HepG2 (cell line): ENCODE data around the gene NOG. TPM values are rescaled to one million over a fixed set of nuclear protein-coding genes. Genes with fewer than 3 reads are reported as not detected.
A peak's percentile ranks its signal among the peaks of the same experiment; 100 is the strongest.

ENCODE experiments used
- ATAC-seq: fragments of 200-7000 bp; cut with Tn5 transposase; 3 replicates; pipeline ENCODE4 v1.9.1; 2020; ENCODE audit warnings: mild to moderate bottlenecking, moderate library complexity
- BruUV-seq: library from RNA; stranded (reverse); fragments of 400-500 nt; replicated peaks from 2 replicates; lab custom pipeline; 2021; lab: Mats Ljungman, UMichigan
- CTCF ChIA-PET: fragments of 300-600 bp; formaldehyde crosslinking; extraction: SDS; loops from one replicate; lab custom pipeline; 2021; ENCODE audit warnings: low total read pairs, inconsistent platforms, low intra/inter-chr PET ratio; lab: Yijun Ruan, JAX
- POLR2A ChIA-PET: fragments of 350-600 bp; sonication (Branson Sonifier 250); formaldehyde crosslinking; loops from one replicate; lab custom pipeline; 2020; ENCODE audit warnings: antibody characterized with exemption, inconsistent platforms; lab: Yijun Ruan, JAX
- DNase-seq: peaks from one replicate; pipeline ENCODE4 v3.0.0-alpha.2; 2015; ENCODE audit warnings: low spot score
- FAIRE-seq: peaks from 3 replicates; lab custom pipeline; 2011; peaks lifted over from hg19 to GRCh38; lab: Jason Lieb, UNC
- H2AFZ ChIP-seq: one replicate; pipeline ENCODE4 v1.6.1; 2011; ENCODE audit warnings: low read length, inconsistent platforms
- H3K27ac ChIP-seq: fragments of 300-600 bp; 3 replicates; pipeline ENCODE4 v1.8.0; 2011; ENCODE audit warnings: mixed run types, mild to moderate bottlenecking, mixed read lengths, low read length, inconsistent platforms; ENCODE audit not compliant: insufficient read depth; ENCODE audit errors: extremely low read length
- H3K27me3 ChIP-seq, 2 experiments: fragments of 200-600 bp in 1 of 2; 2 replicates in 1 of 2; 3 replicates in 1 of 2; pipeline versions ENCODE4 v1.6.0 to v1.8.0; 2011; ENCODE audit warnings: low read length in 2 of 2, mild to moderate bottlenecking in 2 of 2, moderate library complexity in 2 of 2, inconsistent platforms in 1 of 2; ENCODE audit not compliant: insufficient read depth in 2 of 2, control insufficient read depth in 1 of 2
- H3K36me3 ChIP-seq, 2 experiments: fragments of 200-600 bp in 1 of 2; replicated peaks in 1 of 2; 2 replicates in 1 of 2; 3 replicates in 1 of 2; pipeline versions ENCODE4 v1.5.1 to v1.8.0; 2011; ENCODE audit warnings: low read length in 2 of 2, inconsistent platforms in 1 of 2; ENCODE audit not compliant: insufficient read depth in 2 of 2, control insufficient read depth in 1 of 2
- H3K4me1 ChIP-seq: 2 replicates; pipeline ENCODE4 v1.5.1; 2012; ENCODE audit warnings: low read length, inconsistent platforms; ENCODE audit not compliant: insufficient read depth
- H3K4me2 ChIP-seq: 2 replicates; pipeline ENCODE4 v1.6.0; 2011; ENCODE audit warnings: low read depth, low read length, inconsistent platforms
- H3K4me3 ChIP-seq, 3 experiments: fragments of 200-600 bp in 1 of 3; sonication (generic), shearing (Covaris generic) in 1 of 3; replicated peaks in 1 of 3; 2 replicates each; pipeline ENCODE4 v1.5.1; 2011 to 2016; ENCODE audit warnings: low read length in 3 of 3, inconsistent platforms in 2 of 3, low read depth in 2 of 3, mild to moderate bottlenecking in 2 of 3, control low read depth in 1 of 3, mixed read lengths in 1 of 3; ENCODE audit not compliant: insufficient read depth in 1 of 3
- H3K79me2 ChIP-seq: one replicate; pipeline ENCODE4 v1.6.1; 2011; ENCODE audit warnings: low read length, inconsistent platforms; ENCODE audit not compliant: insufficient read depth
- H3K9ac ChIP-seq: 2 replicates; pipeline ENCODE4 v1.6.0; 2011; ENCODE audit warnings: mild to moderate bottlenecking, low read depth, low read length, inconsistent platforms; ENCODE audit not compliant: insufficient read depth
- H3K9me3 ChIP-seq: 2 replicates; pipeline ENCODE4 v1.5.1; 2012; ENCODE audit warnings: mild to moderate bottlenecking, low read length
- H4K20me1 ChIP-seq: 2 replicates; pipeline ENCODE4 v1.6.0; 2011; ENCODE audit warnings: inconsistent platforms, mild to moderate bottlenecking, low read length, moderate library complexity; ENCODE audit not compliant: insufficient read depth
- DMAP1 ChIP-seq: IDR thresholded peaks from 2 replicates; pipeline ENCODE4 v1.6.1; 2016
- DPF2 ChIP-seq: sonication (generic); formaldehyde crosslinking; IDR thresholded peaks from 2 replicates; pipeline ENCODE4 v1.4.0; 2020; ENCODE audit warnings: mild to moderate bottlenecking, low read depth, missing genetic modification reagents, borderline replicate concordance
- EZH2 ChIP-seq: conservative IDR thresholded peaks from 2 replicates; pipeline ENCODE4 v1.6.1; 2012; ENCODE audit warnings: mild to moderate bottlenecking, low read depth, low read length, moderate library complexity
- GTF2F1 ChIP-seq: fragments of 150-350 bp; IDR thresholded peaks from 2 replicates; pipeline ENCODE4 v1.6.1; 2014; ENCODE audit warnings: low read length
- KLF9 ChIP-seq: IDR thresholded peaks from 2 replicates; pipeline ENCODE4 v1.6.1; 2016; ENCODE audit warnings: low read depth
- LCORL ChIP-seq, 2 experiments: fragments of 450-650 bp in 1 of 2; sonication (generic) in 1 of 2; formaldehyde crosslinking in 1 of 2; IDR thresholded peaks; 2 replicates each; pipeline versions ENCODE4 v1.5.0 to v1.6.1; 2017 to 2020; ENCODE audit warnings: antibody characterized with exemption in 1 of 2, missing genetic modification reagents in 1 of 2
- NFRKB ChIP-seq: fragments of 450-650 bp; IDR thresholded peaks from 2 replicates; pipeline ENCODE4 v1.6.1; 2017
- RFXAP ChIP-seq: sonication (generic); formaldehyde crosslinking; IDR thresholded peaks from 2 replicates; pipeline ENCODE4 v1.4.0; 2020; ENCODE audit warnings: missing genetic modification reagents, borderline replicate concordance
- SSRP1 ChIP-seq: IDR thresholded peaks from 2 replicates; pipeline ENCODE4 v1.6.1; 2016; ENCODE audit warnings: control low read depth
- ZFYVE20 ChIP-seq: sonication (generic); formaldehyde crosslinking; IDR thresholded peaks from 2 replicates; pipeline ENCODE4 v1.8.0; 2023; ENCODE audit warnings: low read depth, mild to moderate bottlenecking, moderate library complexity, missing genetic modification reagents, borderline replicate concordance
- ZNF253 ChIP-seq: sonication (generic); formaldehyde crosslinking; IDR thresholded peaks from 2 replicates; pipeline ENCODE4 v1.8.0; 2022; ENCODE audit warnings: mild to moderate bottlenecking, missing genetic modification reagents, borderline replicate concordance
- WGBS: methylation state at CpG from one replicate; pipeline ENCODE4 v1.1.6; 2017; ENCODE audit warnings: low lambda C conversion rate; 5-methylcytosine and 5-hydroxymethylcytosine counted together
- in situ Hi-C: cut with HindIII; loops from 2 replicates; pipeline ENCODE4 v1.10.0; 2017; ENCODE audit warnings: low pct_unique_long_range_greater_than_20kb; ENCODE audit not compliant: extremely low pct_ligation_motif_present
- intact Hi-C: fragments of 100-400 bp; cut with micrococcal nuclease; formaldehyde crosslinking; loops from one replicate; pipeline ENCODE4 v1.10.0; 2022; ENCODE audit not compliant: unreplicated experiment
- polyA plus RNA-seq, 8 experiments: library from polyadenylated mRNA; depleted of rRNA in 3 of 8; stranded (reverse) in 7 of 8; unstranded in 1 of 8; fragments of >200 nt; fragmentation: Illumina TruSeq in 4 of 8; extraction: Trizol in 4 of 8; gene quantifications; 2 replicates each; pipeline versions ENCODE4 v1.2.1 to v1.2.3, GENCODE V29; 2011 to 2016; ENCODE audit warnings: low read depth in 4 of 8, missing spikeins in 1 of 8, mixed read lengths in 1 of 8; ENCODE audit not compliant: insufficient read depth in 1 of 8
- total RNA-seq, 5 experiments: library from RNA; depleted of rRNA; stranded (reverse); fragments of >200 nt; fragmentation: Illumina TruSeq; extraction: Trizol; gene quantifications; 2 replicates each; pipeline ENCODE4 v1.2.3, GENCODE V29; 2016; ENCODE audit warnings: low read depth in 1 of 5
- TF ChIP-seq, protein P1 (sequence below): sonication (generic); formaldehyde crosslinking; conservative IDR thresholded peaks from 2 replicates; pipeline ENCODE4 v1.4.0; 2020; ENCODE audit warnings: missing genetic modification reagents

NOG gene
- total and polyA plus RNA-seq, 2 of the 13 experiments (the other 11 are each of a cell fraction or from before 2014, with no cell fraction given) = not detected

DNA sequence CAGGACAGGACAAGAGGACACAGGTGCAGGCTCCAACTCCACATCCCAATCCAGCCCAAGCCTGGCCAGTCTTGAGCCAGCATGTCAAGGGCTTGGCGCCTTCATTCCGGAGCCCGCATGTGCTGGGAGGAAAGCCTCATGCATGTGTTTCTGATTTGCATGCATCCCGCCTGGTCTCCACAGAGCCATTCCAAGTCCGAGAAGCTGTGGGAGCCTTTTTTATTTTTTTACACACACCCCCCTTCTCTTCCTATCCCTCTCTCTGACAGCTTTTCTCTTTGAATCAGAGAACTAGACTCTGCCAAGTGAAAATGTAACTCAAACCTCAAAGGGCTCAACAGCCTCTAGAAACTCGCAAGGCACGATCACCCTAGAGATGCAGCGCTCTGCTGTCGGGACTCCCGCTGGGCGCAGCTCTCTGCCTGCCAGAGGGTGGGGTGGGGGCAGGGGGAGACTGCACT lies 45.1 kb downstream of the NOG start:
- Histone ChIP-seq H3K36me3 (no peaks in the 10 kb centered on the region), H3K27ac (no peak overlapping the region), H4K20me1 (no peaks in the 10 kb centered on the region), H3K9me3 (no peaks in the 10 kb centered on the region), H3K27me3 (peaks cover 0 to 13% of the 10 kb centered on the region in 2 experiments; a peak in 2 of 5 replicates), H2AFZ (no peak overlapping the region), H3K79me2 (no peaks in the 10 kb centered on the region), H3K4me3 (no peak overlapping the region), H3K4me1 (no peaks in the 10 kb centered on the region), H3K4me2 (no peak overlapping the region), H3K9ac (no peak overlapping the region)
- BruUV-seq = no TSS peak
- FAIRE-seq (no peak), DNase-seq (no peak), ATAC-seq (no peak)
- WGBS = 30% methylated on average over 10 of the region's 11 CpGs
- TF ChIP-seq DPF2 (CRISPR knock-in tag) = no peak
- TF ChIP-seq EZH2 = no peak
- no peak for TF ChIP-seq GTF2F1
- no peak for TF ChIP-seq ZFYVE20
- TF ChIP-seq, protein P1, sequence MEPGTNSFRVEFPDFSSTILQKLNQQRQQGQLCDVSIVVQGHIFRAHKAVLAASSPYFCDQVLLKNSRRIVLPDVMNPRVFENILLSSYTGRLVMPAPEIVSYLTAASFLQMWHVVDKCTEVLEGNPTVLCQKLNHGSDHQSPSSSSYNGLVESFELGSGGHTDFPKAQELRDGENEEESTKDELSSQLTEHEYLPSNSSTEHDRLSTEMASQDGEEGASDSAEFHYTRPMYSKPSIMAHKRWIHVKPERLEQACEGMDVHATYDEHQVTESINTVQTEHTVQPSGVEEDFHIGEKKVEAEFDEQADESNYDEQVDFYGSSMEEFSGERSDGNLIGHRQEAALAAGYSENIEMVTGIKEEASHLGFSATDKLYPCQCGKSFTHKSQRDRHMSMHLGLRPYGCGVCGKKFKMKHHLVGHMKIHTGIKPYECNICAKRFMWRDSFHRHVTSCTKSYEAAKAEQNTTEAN = no peak
- no peak for TF ChIP-seq RFXAP (CRISPR knock-in tag)
- CTCF ChIA-PET = no interaction called here
- intact Hi-C loops (no loop called here), in situ Hi-C loops (no loop called here)
- POLR2A ChIA-PET = no interaction called here

DNA sequence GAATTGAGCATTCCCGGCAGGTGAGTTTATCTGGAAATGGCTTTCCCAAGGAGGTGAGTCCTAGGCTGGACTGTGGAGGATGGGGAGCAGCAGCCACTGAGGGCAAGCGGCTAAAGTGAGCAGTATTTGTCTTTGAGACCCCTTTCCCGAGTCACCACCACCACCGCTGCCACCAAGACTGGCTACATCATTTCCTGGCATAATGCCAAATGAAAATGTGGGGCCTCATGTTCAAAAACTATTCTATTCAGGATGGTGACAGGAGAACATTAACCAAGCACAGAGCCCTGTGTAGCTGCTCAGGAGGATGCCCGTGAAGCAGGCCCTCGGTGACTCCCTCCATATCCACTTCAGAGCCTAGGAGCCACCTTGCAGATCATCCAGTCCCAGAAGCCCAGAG lies 46.0 kb downstream of the NOG start:
- in situ Hi-C loops = no loop called here
- Histone ChIP-seq H3K4me3 (no peak overlapping the region), H3K36me3 (no peaks in the 10 kb centered on the region), H3K9ac (no peak overlapping the region), H3K27ac (no peak overlapping the region), H3K27me3 (peaks cover 0 to 19% of the 10 kb centered on the region in 2 experiments; a peak in 2 of 5 replicates), H2AFZ (no peak overlapping the region)
- intact Hi-C loops = no loop called here
- 26% methylated on average over 5 of the region's 6 CpGs for WGBS
- CTCF ChIA-PET = no interaction called here
- no peak for FAIRE-seq
- BruUV-seq = no TSS peak
- no peak for TF ChIP-seq NFRKB
- peak; percentile 94 for TF ChIP-seq LCORL (IDR thresholded peaks at IDR 0.05)
- no peak for TF ChIP-seq LCORL (CRISPR knock-in tag; IDR thresholded peaks at IDR 0.05)
- TF ChIP-seq DMAP1 (CRISPR knock-in tag) = no peak
- TF ChIP-seq ZNF253 (CRISPR knock-in tag) = no peak
- TF ChIP-seq KLF9 (CRISPR knock-in tag) = no peak
- no peak for TF ChIP-seq SSRP1 (CRISPR knock-in tag)
- TF ChIP-seq, all 625 proteins: peak for 1
- no peaks in the 10 kb centered on the region for H3K79me2 ChIP-seq
- no peaks in the 10 kb centered on the region for H3K9me3 ChIP-seq
- no peaks in the 10 kb centered on the region for H4K20me1 ChIP-seq
- DNase-seq = no peak
- no peak for ATAC-seq
- POLR2A ChIA-PET = no interaction called here
- no peaks in the 10 kb centered on the region for H3K4me1 ChIP-seq
- H3K4me2 ChIP-seq = no peak overlapping the region
